Upper lobe of left lung (tissue), 6 donors: ENCODE data around the gene MCCC1. TPM values are rescaled to one million over a fixed set of nuclear protein-coding genes. Genes with fewer than 3 reads are reported as not detected.

Experiments used
- ATAC-seq, 2 donors: fragments of 200-7000 bp; cut with Tn5 transposase; one replicate each; pipeline ENCODE4 v1.9.1; 2022; ENCODE audit warnings: mild to moderate bottlenecking in 2 of 2, moderate library complexity in 2 of 2; ENCODE audit not compliant: low FRiP score in 2 of 2
- DNase-seq, 2 donors: peaks; one replicate each; pipeline ENCODE4 v3.0.0-alpha.2; 2019 to 2020
- H3K27ac ChIP-seq, 4 donors: fragments of 200-600 bp; sonication (generic); one replicate each; pipeline ENCODE4 v1.5.1; 2016 to 2019
- H3K27me3 ChIP-seq, 4 donors: fragments of 200-600 bp; sonication (generic); one replicate each; pipeline ENCODE4 v1.5.1; 2017 to 2019
- H3K36me3 ChIP-seq, 4 donors: fragments of 200-600 bp; sonication (generic); one replicate each; pipeline ENCODE4 v1.5.1; 2016 to 2019
- H3K4me1 ChIP-seq, 4 donors: fragments of 200-600 bp; sonication (generic); one replicate each; pipeline ENCODE4 v1.5.1; 2018 to 2019
- H3K4me3 ChIP-seq, 4 donors: fragments of 200-600 bp; sonication (generic); one replicate each; pipeline ENCODE4 v1.5.1; 2017 to 2019; ENCODE audit warnings: mild to moderate bottlenecking in 2 of 4, moderate library complexity in 1 of 4
- H3K9me3 ChIP-seq, 4 donors: fragments of 200-600 bp; sonication (generic); one replicate each; pipeline ENCODE4 v1.5.1; 2018 to 2019
- EP300 ChIP-seq, 4 donors: sonication (generic); formaldehyde crosslinking; IDR thresholded peaks; one replicate each; pipeline ENCODE4 v1.5.1; 2017; ENCODE audit warnings: antibody characterized with exemption in 4 of 4, control low read depth in 2 of 4
- POLR2A ChIP-seq, 4 donors: fragments of 450-650 bp; IDR thresholded peaks; one replicate each; pipeline ENCODE4 v1.5.1; 2016 to 2017; ENCODE audit warnings: antibody characterized with exemption in 4 of 4, mild to moderate bottlenecking in 2 of 4
- POLR2AphosphoS5 ChIP-seq, 2 donors: sonication (generic); formaldehyde crosslinking; IDR thresholded peaks; one replicate each; pipeline ENCODE4 v1.5.1; 2017; ENCODE audit warnings: antibody characterized with exemption in 2 of 2
- WGBS, 2 donors: methylation state at CpG; one replicate each; pipeline ENCODE4 v1.1.5; 2017 to 2018; 5-methylcytosine and 5-hydroxymethylcytosine counted together
- total RNA-seq, 6 donors: library from RNA; depleted of rRNA in 4 of 6; stranded (reverse); fragments of >200 nt in 4 of 6; gene quantifications; one replicate each; pipeline versions ENCODE4 v1.1.0 to v1.2.1, GENCODE V29; 2016 to 2021
- TF ChIP-seq, protein P1 (sequence below), 6 experiments: fragments of 450-650 bp in 4 of 6; fragments of 200-600 bp in 2 of 6; sonication (generic) in 2 of 6; IDR thresholded peaks; one replicate each; pipeline ENCODE4 v1.5.1; 2016 to 2019; ENCODE audit warnings: antibody characterized with exemption in 6 of 6
- donor health status: DM: no; HTN: no; CAD: no; lungs with moderate emphysema.
- donor health status: DM: no; HTN: yes; CAD: no; lungs with severe emphysema.

The MCCC1 gene
- total RNA-seq, 6 donors from 2014 or later: 44.6 to 157 (median 85.4) TPM

DNA sequence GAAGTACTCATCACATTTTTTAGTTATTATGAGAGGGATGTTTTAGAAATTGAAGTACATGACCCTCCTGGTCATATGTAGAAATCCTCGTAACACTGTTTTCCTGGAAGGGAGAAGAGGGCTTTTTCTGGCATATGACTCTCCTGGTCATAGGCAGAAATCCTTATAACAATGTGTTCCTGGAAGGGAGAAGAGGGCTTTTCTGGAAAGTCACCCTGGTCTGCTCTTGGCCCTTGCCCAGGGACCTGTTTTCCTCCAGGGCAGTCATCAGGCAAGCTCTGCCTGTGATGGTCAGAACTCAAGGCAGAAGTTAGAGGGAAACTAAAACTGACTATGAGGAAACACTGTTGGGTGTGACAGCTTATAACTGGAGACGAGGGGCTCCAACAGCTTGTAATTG lies 35.5 kb upstream of the MCCC1 start:
- ATAC-seq: peak in 1 of 2 donors; percentile 17
- peak in 3 of 4 donors; percentile 82 to 99 (median 93) for TF ChIP-seq EP300 (IDR thresholded peaks at IDR 0.05)
- TF ChIP-seq, protein P1, sequence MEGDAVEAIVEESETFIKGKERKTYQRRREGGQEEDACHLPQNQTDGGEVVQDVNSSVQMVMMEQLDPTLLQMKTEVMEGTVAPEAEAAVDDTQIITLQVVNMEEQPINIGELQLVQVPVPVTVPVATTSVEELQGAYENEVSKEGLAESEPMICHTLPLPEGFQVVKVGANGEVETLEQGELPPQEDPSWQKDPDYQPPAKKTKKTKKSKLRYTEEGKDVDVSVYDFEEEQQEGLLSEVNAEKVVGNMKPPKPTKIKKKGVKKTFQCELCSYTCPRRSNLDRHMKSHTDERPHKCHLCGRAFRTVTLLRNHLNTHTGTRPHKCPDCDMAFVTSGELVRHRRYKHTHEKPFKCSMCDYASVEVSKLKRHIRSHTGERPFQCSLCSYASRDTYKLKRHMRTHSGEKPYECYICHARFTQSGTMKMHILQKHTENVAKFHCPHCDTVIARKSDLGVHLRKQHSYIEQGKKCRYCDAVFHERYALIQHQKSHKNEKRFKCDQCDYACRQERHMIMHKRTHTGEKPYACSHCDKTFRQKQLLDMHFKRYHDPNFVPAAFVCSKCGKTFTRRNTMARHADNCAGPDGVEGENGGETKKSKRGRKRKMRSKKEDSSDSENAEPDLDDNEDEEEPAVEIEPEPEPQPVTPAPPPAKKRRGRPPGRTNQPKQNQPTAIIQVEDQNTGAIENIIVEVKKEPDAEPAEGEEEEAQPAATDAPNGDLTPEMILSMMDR (IDR thresholded peaks at IDR 0.05): no peak
- peak; percentile 45 to 64 for TF ChIP-seq POLR2AphosphoS5 (IDR thresholded peaks at IDR 0.05)
- TF ChIP-seq POLR2A (IDR thresholded peaks at IDR 0.05): no peak
- no peaks in the 10 kb centered on the region for H3K27me3 ChIP-seq
- no peak overlapping the region for H3K4me3 ChIP-seq
- peak in 1 of 2 donors; percentile 68 for DNase-seq
- H3K27ac ChIP-seq: peak overlapping the region in 2 of 4 donors; percentile 66 to 67
- WGBS, 2 donors: 57 to 63% methylated on average over 2 of the region's 2 CpGs
- H3K9me3 ChIP-seq: peaks cover 0 to 1% (median under 1%) of the 10 kb centered on the region in 4 donors
- H3K36me3 ChIP-seq: no peaks in the 10 kb centered on the region
- peaks cover 0 to 18% (median 0%) of the 10 kb centered on the region in 4 donors for H3K4me1 ChIP-seq

DNA sequence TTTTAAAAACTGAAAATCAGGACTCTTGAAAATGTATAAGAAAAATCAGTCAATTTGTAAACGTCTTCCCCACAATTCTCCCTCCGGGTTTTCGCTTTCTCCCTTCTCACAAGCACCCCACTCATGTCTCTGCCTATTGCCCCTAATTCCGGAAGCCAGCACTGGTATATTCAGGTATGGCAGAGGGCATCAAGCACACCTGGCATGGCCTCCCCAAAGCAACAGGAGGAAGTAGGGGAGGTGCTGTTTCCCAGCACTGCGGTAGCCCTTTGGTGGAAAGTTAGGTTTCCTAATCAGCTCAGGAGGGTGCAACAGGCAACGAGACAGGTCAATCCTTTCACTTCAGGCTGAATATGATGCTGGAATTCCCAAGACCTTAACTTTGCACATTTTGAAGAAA lies 33.1 kb upstream of the MCCC1 start:
- no peaks in the 10 kb centered on the region for H3K27me3 ChIP-seq
- peaks cover 3 to 11% (median 6%) of the 10 kb centered on the region in 4 donors for H3K9me3 ChIP-seq
- TF ChIP-seq POLR2AphosphoS5 (IDR thresholded peaks at IDR 0.05) (no peak), EP300 (IDR thresholded peaks at IDR 0.05) (peak in 1 of 4 donors; percentile 15), POLR2A (IDR thresholded peaks at IDR 0.05) (no peak)
- TF ChIP-seq, protein P1 (IDR thresholded peaks at IDR 0.05): no peak
- ATAC-seq (peak in 1 of 2 donors; percentile 26), DNase-seq (peak in 1 of 2 donors; percentile 56)
- H3K4me3 ChIP-seq: no peak overlapping the region
- H3K4me1 ChIP-seq: peaks cover 0 to 18% (median 0%) of the 10 kb centered on the region in 4 donors
- WGBS, 2 donors: 33 to 45% methylated on average over 6 of the region's 6 CpGs
- peak overlapping the region; percentile 27 to 60 (median 44) for H3K27ac ChIP-seq
- H3K36me3 ChIP-seq: no peaks in the 10 kb centered on the region

DNA sequence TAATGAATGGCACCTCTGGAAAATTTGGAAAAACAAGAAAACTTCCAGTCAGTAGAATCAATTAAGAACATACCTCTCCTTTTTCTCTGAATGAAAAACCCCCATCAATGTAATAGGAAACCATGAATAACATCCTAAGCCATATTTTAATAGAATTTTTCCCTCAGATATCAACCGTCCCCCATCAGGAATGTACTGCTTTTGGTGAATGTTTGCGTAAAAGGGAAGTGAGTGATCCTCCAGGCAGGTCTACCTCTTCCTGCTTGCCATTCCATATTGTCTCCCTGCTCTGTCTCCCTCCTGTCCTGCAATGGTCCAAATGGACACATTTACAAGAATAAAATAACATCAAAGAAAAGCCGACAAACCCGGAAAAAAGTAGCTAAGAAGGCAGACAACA lies 32.4 kb upstream of the MCCC1 start:
- no peak for DNase-seq
- TF ChIP-seq, protein P1 (IDR thresholded peaks at IDR 0.05): no peak
- TF ChIP-seq EP300 (IDR thresholded peaks at IDR 0.05) (no peak), POLR2AphosphoS5 (IDR thresholded peaks at IDR 0.05) (no peak), POLR2A (IDR thresholded peaks at IDR 0.05) (no peak)
- no peaks in the 10 kb centered on the region for H3K27me3 ChIP-seq
- no peak for ATAC-seq
- H3K36me3 ChIP-seq: no peaks in the 10 kb centered on the region
- H3K27ac ChIP-seq: peak overlapping the region in 1 of 4 donors; percentile 21
- H3K9me3 ChIP-seq: peaks cover 3 to 11% (median 6%) of the 10 kb centered on the region in 4 donors
- H3K4me3 ChIP-seq: no peak overlapping the region
- H3K4me1 ChIP-seq: peaks cover 0 to 18% (median 0%) of the 10 kb centered on the region in 4 donors
- 21 to 34% methylated on average over 4 of the region's 4 CpGs for WGBS, 2 donors

DNA sequence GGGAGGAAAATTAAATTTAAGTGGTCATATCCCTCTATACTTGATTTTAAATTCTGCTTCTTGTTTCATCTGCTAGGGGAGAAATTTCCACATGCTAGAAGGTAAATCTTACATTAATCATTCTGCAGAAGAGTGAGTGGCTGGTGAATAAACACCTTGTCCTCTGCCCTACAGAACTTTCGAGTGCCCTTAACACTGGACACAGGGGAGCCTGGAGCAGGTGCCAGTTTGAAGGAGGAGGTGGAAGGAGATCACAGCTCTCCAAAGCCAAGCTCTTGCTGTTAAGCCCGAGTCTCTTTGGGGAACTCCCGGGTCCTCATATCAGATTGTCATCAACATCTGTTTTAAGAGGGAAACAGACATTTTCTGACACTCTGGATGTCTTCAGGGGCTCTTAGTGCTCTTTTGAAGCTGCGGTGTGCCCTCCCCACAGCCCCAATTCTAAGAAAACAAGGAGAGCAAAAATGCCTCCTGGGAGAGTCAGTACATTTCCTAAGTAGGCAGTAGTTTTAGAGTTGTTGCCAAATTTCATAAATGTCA lies 32.0 kb upstream of the MCCC1 start:
- peak; percentile 10 to 69 for TF ChIP-seq POLR2AphosphoS5 (IDR thresholded peaks at IDR 0.05)
- TF ChIP-seq, protein P1 (IDR thresholded peaks at IDR 0.05): no peak
- no peak for TF ChIP-seq POLR2A (IDR thresholded peaks at IDR 0.05)
- peak in 1 of 4 donors; percentile 84 for TF ChIP-seq EP300 (IDR thresholded peaks at IDR 0.05)
- Histone ChIP-seq H3K4me1 (peaks cover 0 to 18% (median 0%) of the 10 kb centered on the region in 4 donors), H3K9me3 (peaks cover 3 to 11% (median 6%) of the 10 kb centered on the region in 4 donors), H3K27ac (peak overlapping the region in 2 of 4 donors; percentile 21 to 49), H3K4me3 (no peak overlapping the region), H3K27me3 (no peaks in the 10 kb centered on the region), H3K36me3 (no peaks in the 10 kb centered on the region)
- WGBS, 2 donors: 19 to 28% methylated on average over 4 of the region's 4 CpGs
- DNase-seq (peak in 1 of 2 donors; percentile 84), ATAC-seq (peak; percentile 58 to 83)
